GM13976 (cell line): ENCODE measurements around the gene MSANTD4.

Experiments used
- DNase-seq: peaks from one replicate; pipeline ENCODE4 v3.0.0; 2012; ENCODE audit warnings: low spot score
- in situ Hi-C: fragments of 300-500 bp; cut with MboI; formaldehyde crosslinking; loops from one replicate; pipeline ENCODE4 v1.12.0; 2022; ENCODE audit warnings: low sequenced_read_pairs, mixed read lengths, inconsistent platforms; ENCODE audit not compliant: unreplicated experiment
- TF ChIP-seq, protein P1 (sequence below): IDR thresholded peaks from 2 replicates; pipeline ENCODE4 v1.5.1; 2012; ENCODE audit warnings: borderline replicate concordance, mild to moderate bottlenecking; ENCODE audit not compliant: insufficient read depth; ENCODE audit errors: extremely low read depth, missing control alignments, control extremely low read depth

MSANTD4 gene

DNA sequence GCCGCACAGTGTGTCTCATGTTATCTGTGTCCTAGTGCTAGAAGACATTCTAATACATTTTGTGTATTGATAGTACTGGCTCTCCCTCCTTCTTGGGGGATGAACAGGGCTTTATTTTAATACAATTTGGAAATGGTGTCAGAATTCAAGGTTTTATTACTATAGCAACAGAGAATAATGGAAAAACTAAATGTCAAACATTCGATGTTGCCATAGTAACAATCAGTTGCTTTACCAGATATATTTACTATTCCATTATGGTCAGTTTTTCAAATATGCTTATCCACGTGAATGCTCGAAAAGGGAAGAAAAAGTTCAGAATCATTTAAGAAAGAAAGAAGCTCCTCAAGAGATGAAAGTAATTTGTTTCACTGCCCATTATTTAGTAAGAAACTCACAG, 8.6 kb upstream of the MSANTD4 start:
- TF ChIP-seq, protein P1, sequence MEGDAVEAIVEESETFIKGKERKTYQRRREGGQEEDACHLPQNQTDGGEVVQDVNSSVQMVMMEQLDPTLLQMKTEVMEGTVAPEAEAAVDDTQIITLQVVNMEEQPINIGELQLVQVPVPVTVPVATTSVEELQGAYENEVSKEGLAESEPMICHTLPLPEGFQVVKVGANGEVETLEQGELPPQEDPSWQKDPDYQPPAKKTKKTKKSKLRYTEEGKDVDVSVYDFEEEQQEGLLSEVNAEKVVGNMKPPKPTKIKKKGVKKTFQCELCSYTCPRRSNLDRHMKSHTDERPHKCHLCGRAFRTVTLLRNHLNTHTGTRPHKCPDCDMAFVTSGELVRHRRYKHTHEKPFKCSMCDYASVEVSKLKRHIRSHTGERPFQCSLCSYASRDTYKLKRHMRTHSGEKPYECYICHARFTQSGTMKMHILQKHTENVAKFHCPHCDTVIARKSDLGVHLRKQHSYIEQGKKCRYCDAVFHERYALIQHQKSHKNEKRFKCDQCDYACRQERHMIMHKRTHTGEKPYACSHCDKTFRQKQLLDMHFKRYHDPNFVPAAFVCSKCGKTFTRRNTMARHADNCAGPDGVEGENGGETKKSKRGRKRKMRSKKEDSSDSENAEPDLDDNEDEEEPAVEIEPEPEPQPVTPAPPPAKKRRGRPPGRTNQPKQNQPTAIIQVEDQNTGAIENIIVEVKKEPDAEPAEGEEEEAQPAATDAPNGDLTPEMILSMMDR: no peak
- no peak for DNase-seq

DNA sequence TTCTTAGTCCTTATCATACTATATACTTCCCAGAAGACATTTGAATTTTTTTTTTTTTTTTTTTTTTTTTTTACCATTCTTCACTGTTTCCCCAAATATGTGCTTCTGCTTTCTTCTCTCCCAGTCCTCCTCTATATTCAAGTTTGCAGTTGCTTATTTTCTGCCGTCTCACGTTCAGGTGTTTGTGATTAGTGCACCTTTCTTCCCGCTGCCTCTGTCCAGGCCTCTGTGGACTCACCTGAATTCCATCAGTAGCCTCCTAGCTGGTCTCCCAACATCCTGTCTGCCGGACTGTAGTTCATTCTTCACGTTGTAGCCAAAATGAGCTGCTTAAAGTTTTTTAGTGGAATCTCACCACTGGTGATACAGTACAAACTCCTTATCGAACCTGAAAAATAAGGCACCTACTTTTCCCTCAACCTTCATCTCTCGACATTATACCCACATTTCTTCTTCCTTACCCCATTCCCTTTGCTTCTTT, 795 bp upstream of the MSANTD4 start:
- in situ Hi-C loops: no loop called here
- DNase-seq: no peak
- TF ChIP-seq, protein P1: no peak

More for the DNA sequence above, 8.6 kb upstream of the MSANTD4 start:
- in situ Hi-C loops: no loop called here

DNA sequence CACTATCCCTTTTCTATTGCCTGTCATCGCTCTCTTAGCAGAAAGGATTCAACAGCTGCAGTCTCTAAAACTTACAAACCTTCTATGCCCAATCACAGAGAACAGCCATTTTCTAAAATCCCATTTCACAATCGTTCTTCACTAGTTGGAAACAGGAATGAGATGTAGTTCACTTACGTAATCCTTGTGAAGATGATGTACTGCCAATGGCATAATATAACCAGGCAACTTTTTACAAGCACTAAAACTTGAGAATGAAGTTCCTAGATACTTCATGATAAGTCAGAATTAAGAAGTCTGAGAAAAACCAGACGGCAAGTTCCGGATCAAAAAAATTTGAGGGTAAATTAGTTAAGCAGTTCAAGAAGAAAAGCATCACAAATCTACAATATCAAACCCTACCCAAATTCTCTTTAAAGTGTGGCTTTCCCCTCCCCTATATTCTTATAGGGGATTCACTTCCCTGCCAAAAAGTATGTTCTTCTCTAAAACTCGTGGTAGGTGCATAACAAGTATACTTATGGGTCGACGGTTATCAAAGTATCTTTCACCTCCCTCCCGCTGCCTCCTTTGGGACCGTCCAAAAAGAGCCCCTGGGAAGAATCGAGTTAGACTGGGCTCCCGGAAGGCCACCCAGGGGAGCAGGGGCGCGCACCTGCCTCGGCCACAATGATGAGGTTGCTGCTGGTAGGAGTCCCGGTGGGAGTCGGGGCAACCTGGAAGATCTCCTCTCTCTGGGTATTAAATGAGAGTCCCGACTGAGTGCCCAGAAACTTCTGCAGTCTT, 666 bp downstream of the MSANTD4 start:
- TF ChIP-seq, protein P1: no peak
- DNase-seq: no peak
- in situ Hi-C loops: no loop called here

DNA sequence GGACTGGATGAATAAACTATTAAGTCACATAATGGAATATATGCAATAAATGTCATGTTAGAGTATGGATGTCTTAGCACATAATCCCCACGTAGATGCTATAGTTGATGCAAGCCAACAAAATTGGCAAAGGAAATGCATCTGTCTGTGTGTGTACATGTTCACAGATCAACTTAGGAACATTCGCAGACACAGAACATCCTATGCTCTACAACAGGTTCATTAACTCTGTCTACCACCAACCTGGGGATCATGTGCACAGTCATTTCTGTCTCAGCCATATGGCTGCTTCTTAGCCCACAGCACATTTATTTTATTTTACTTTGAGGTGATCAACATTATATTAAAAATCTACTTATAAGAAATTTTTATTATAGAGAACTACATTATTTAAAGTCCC, 4.9 kb downstream of the MSANTD4 start:
- TF ChIP-seq, protein P1: no peak
- no peak for DNase-seq
- in situ Hi-C loops: no loop called here

DNA sequence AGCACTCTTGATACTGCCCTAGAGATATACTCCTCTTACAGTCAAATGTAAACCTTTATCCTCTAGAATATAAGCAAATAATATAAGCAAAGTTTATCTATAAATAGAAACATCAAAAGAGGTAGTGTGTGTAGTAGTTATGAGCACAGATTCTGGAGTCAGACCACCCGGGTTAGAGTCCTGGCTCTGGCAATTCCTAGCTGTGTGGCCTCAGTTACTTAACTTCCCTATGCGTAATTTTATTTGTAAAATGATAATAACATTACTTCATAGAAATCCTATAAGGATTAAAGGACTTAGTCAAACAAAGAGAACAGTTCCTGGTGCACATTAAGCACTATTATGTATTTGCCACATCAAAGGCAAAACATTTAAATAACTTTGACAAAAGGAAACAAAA, 7.0 kb downstream of the MSANTD4 start:
- DNase-seq: no peak
- in situ Hi-C loops: no loop called here
- TF ChIP-seq, protein P1: no peak

DNA sequence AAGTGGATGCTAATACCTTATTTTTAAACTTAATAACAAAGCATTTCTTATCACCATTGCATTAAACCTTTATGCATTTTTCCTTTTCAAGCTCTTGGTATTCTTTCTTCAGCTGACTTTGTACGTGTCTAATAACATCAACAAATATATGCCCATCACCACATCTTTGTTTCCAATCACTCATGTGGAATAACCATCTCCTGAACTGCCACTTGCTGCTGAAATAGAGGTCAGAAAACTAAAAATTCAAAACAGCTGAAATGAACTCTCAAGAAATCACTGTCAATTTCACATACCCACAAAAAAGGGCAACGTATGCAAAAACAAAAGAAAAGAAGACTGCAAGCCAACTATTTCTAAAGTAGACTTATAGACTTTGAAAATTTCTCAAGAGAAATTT, 7.4 kb downstream of the MSANTD4 start:
- in situ Hi-C loops: no loop called here
- TF ChIP-seq, protein P1: no peak
- no peak for DNase-seq

DNA sequence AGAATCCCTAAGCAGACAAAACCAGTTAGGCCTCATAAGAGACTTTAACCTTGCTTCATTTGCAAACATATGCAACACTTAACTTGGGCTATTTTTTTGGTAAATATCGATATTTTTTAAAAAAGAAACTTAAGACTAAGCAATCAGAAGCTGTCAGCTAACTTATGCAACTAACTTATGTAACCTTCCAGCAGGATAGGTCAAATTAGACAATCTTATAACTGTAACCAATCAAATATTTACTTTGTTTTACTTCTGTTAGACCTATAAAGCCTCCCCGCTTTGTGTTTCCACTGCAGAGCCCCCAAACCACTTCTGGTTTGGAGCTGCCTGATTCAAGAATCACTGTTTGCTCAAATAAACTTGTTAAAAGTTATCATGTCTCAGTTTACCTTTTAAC, 8.0 kb downstream of the MSANTD4 start:
- in situ Hi-C loops: no loop called here
- TF ChIP-seq, protein P1: no peak
- no peak for DNase-seq
